Keratinocyte (primary cell): ENCODE data around the gene KBTBD3.

Experiments used
- EZH2 ChIP-seq: IDR thresholded peaks from one replicate; pipeline ENCODE4 v1.6.1; 2012; ENCODE audit warnings: inconsistent platforms, mild to moderate bottlenecking, low read length, moderate library complexity
- TF ChIP-seq, protein P1 (sequence below), 3 experiments: IDR thresholded peaks in 1 of 3; conservative IDR thresholded peaks in 1 of 3; optimal IDR thresholded peaks in 1 of 3; 2 replicates in 2 of 3; 3 replicates in 1 of 3; pipeline versions ENCODE3 to v1.5.1; 2011; ENCODE audit warnings: low read length in 3 of 3, mild to moderate bottlenecking in 3 of 3, moderate library complexity in 2 of 3, control low read depth in 1 of 3, inconsistent platforms in 1 of 3; ENCODE audit not compliant: insufficient read depth in 2 of 3; ENCODE audit errors: extremely low read depth in 1 of 3

DNA sequence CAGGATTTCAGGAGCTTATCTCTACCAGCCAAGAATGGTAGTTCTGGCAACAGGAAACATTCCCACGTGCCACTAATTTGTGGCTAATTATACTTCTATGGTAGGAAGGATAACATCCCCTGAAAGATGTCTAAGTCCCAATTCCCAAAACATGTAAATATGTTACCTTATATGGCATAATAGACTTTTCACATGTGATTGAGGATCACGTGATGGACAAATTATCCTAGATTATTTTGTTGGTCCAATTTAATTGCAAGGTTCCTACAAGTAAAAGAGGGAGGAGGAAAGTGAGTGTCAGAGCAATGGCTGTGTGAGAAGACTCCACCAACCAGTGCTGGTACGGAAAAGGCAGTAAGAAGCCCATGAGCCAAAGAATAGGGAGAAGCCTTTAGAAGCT lies 45.2 kb downstream of the KBTBD3 start:
- TF ChIP-seq, protein P1, sequence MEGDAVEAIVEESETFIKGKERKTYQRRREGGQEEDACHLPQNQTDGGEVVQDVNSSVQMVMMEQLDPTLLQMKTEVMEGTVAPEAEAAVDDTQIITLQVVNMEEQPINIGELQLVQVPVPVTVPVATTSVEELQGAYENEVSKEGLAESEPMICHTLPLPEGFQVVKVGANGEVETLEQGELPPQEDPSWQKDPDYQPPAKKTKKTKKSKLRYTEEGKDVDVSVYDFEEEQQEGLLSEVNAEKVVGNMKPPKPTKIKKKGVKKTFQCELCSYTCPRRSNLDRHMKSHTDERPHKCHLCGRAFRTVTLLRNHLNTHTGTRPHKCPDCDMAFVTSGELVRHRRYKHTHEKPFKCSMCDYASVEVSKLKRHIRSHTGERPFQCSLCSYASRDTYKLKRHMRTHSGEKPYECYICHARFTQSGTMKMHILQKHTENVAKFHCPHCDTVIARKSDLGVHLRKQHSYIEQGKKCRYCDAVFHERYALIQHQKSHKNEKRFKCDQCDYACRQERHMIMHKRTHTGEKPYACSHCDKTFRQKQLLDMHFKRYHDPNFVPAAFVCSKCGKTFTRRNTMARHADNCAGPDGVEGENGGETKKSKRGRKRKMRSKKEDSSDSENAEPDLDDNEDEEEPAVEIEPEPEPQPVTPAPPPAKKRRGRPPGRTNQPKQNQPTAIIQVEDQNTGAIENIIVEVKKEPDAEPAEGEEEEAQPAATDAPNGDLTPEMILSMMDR (optimal IDR thresholded peaks at IDR 0.05 in 1 of 3, IDR thresholded peaks at IDR 0.05 in 1 of 3, conservative IDR thresholded peaks at IDR 0.05 in 1 of 3; ENCODE audit: extremely low read depth in 1 of 3, insufficient read depth in 2 of 3, low read length in 3 of 3): no peak
- no peak for TF ChIP-seq EZH2
